ENCODE results near the gene PDE6D. TPM values are rescaled to one million over a fixed set of nuclear protein-coding genes. Genes with fewer than 3 reads are reported as not detected.

PDE6D gene
- total and polyA plus RNA-seq, 2 of the 13 experiments (the other 11 are each of a cell fraction or from before 2014, with no cell fraction given) = 14.1 to 23.2 TPM

DNA sequence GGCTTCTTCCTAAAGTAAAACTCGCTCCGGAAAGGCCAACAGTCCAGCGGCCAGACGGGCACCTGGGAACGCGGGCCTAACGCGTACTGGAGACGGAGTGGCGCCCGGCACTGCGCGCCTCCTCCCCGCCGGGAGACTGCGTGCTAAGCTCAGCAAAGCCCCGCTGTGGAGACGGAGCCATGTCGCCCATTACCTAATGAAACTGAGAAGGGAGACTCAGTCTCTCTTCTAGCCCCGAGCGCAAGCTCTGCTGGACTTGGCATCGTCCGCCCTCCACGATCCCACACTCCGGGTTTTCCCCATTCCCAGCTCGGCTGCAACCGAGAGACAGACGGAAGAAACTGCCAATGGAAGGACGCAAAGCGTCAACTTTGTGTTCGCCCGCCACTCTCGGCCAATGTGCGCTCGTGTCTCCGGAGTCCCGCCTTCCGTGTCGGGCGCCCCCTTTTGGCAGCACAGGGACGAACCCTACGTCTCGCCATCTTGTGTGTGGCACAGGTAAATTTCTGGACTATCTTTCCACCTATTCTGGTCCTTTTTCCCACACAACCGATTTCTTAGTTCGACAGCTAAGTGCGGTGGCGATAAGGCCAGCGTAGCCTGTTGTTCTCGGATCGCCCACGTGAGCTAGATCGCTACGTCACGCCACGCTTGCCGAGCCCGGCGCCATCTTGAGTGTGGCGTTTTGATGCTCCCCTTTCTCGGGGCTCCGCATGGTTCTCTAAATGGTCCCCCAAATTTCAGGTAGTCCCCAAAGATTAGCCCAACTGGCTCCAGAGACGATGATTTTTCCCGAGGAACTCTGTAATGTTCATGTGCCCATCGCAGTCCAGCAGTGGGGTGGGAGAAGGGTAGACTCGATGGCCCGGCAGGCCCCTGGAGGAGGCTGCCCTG is 74.1 kb downstream of the PDE6D start (continued):
- 0 out of 2 replicates have a peak, but pooled peaks have one; percentile 56 for TF ChIP-seq ZNF570 (CRISPR knock-in tag; IDR thresholded peaks at IDR 0.05; ENCODE audit: borderline replicate concordance)
- TF ChIP-seq MTA1 (CRISPR knock-in tag; IDR thresholded peaks at IDR 0.05; ENCODE audit: borderline replicate concordance) = peak; percentile 40; the same call in 1 of the 2 replicates
- TF ChIP-seq, protein P1, sequence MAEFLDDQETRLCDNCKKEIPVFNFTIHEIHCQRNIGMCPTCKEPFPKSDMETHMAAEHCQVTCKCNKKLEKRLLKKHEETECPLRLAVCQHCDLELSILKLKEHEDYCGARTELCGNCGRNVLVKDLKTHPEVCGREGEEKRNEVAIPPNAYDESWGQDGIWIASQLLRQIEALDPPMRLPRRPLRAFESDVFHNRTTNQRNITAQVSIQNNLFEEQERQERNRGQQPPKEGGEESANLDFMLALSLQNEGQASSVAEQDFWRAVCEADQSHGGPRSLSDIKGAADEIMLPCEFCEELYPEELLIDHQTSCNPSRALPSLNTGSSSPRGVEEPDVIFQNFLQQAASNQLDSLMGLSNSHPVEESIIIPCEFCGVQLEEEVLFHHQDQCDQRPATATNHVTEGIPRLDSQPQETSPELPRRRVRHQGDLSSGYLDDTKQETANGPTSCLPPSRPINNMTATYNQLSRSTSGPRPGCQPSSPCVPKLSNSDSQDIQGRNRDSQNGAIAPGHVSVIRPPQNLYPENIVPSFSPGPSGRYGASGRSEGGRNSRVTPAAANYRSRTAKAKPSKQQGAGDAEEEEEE (CRISPR knock-in tag; IDR thresholded peaks at IDR 0.05; ENCODE audit: borderline replicate concordance) = 0 out of 2 replicates have a peak, but pooled peaks have one; percentile 21
- TF ChIP-seq EEA1 (CRISPR knock-in tag; IDR thresholded peaks at IDR 0.05; ENCODE audit: borderline replicate concordance) = 0 out of 2 replicates have a peak, but pooled peaks have one; percentile 27
- TF ChIP-seq NR2F2 (IDR thresholded peaks at IDR 0.05; ENCODE audit: borderline replicate concordance, low read depth) = peak; percentile 23; the same call in 1 of the 2 replicates
- peak; percentile 25; the same call in 1 of the 2 replicates for TF ChIP-seq ETV6 (CRISPR knock-in tag; conservative IDR thresholded peaks at IDR 0.05)
- TF ChIP-seq SSRP1 (CRISPR knock-in tag; IDR thresholded peaks at IDR 0.05) = no peak
- TF ChIP-seq ZNF33A (CRISPR knock-in tag; IDR thresholded peaks at IDR 0.05; ENCODE audit: borderline replicate concordance) = no peak
- TF ChIP-seq HCFC1 (IDR thresholded peaks at IDR 0.05; ENCODE audit: low read depth, low read length) = peak; percentile 85
- no peak for TF ChIP-seq RBAK (CRISPR knock-in tag; IDR thresholded peaks at IDR 0.05)
- TF ChIP-seq, protein P2, sequence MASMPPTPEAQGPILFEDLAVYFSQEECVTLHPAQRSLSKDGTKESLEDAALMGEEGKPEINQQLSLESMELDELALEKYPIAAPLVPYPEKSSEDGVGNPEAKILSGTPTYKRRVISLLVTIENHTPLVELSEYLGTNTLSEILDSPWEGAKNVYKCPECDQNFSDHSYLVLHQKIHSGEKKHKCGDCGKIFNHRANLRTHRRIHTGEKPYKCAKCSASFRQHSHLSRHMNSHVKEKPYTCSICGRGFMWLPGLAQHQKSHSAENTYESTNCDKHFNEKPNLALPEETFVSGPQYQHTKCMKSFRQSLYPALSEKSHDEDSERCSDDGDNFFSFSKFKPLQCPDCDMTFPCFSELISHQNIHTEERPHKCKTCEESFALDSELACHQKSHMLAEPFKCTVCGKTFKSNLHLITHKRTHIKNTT (CRISPR knock-in tag; IDR thresholded peaks at IDR 0.05) = no peak
- TF ChIP-seq RXRA (CRISPR knock-in tag; IDR thresholded peaks at IDR 0.05) = peak; percentile 30; the same call in 1 of the 2 replicates
- TF ChIP-seq ZNF350 (CRISPR knock-in tag; IDR thresholded peaks at IDR 0.05; ENCODE audit: borderline replicate concordance, low read depth) = peak; percentile 92; the same call in 1 of the 2 replicates
- TF ChIP-seq ZNF34 (CRISPR knock-in tag; IDR thresholded peaks at IDR 0.05; ENCODE audit: borderline replicate concordance) = peak; percentile 52; the same call in 1 of the 2 replicates
- TF ChIP-seq, protein P3, sequence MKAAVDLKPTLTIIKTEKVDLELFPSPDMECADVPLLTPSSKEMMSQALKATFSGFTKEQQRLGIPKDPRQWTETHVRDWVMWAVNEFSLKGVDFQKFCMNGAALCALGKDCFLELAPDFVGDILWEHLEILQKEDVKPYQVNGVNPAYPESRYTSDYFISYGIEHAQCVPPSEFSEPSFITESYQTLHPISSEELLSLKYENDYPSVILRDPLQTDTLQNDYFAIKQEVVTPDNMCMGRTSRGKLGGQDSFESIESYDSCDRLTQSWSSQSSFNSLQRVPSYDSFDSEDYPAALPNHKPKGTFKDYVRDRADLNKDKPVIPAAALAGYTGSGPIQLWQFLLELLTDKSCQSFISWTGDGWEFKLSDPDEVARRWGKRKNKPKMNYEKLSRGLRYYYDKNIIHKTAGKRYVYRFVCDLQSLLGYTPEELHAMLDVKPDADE (CRISPR knock-in tag; IDR thresholded peaks at IDR 0.05) = no peak
- TF ChIP-seq EP300 (IDR thresholded peaks at IDR 0.05; ENCODE audit: low read depth in 2 of 2, low read length in 2 of 2) = peak in 1 of 2 experiments; percentile 16; a peak in 1 of 4 replicates
- no peak for TF ChIP-seq EP300 (CRISPR knock-in tag; IDR thresholded peaks at IDR 0.05; ENCODE audit: borderline replicate concordance)
- peak; percentile 82 for TF ChIP-seq ZNF343 (CRISPR knock-in tag; IDR thresholded peaks at IDR 0.05)
- no peak for TF ChIP-seq NFIC (IDR thresholded peaks at IDR 0.05; ENCODE audit: low read length)
- no peak for TF ChIP-seq ZNF776 (CRISPR knock-in tag; IDR thresholded peaks at IDR 0.05)
- TF ChIP-seq FIP1L1 (IDR thresholded peaks at IDR 0.05; ENCODE audit: borderline replicate concordance, insufficient read depth, low read depth, low read length) = no peak
- TF ChIP-seq, protein P4, sequence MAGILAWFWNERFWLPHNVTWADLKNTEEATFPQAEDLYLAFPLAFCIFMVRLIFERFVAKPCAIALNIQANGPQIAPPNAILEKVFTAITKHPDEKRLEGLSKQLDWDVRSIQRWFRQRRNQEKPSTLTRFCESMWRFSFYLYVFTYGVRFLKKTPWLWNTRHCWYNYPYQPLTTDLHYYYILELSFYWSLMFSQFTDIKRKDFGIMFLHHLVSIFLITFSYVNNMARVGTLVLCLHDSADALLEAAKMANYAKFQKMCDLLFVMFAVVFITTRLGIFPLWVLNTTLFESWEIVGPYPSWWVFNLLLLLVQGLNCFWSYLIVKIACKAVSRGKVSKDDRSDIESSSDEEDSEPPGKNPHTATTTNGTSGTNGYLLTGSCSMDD (CRISPR knock-in tag; IDR thresholded peaks at IDR 0.05) = no peak
